Measurements from ENCODE around the gene WDR5B. TPM values are rescaled to one million over a fixed set of nuclear protein-coding genes. Genes with fewer than 3 reads are reported as not detected.

The WDR5B gene
- total and polyA plus RNA-seq, 2 of the 4 experiments (the other 2 are of a cell fraction), result 3.1 to 5.6 TPM

DNA sequence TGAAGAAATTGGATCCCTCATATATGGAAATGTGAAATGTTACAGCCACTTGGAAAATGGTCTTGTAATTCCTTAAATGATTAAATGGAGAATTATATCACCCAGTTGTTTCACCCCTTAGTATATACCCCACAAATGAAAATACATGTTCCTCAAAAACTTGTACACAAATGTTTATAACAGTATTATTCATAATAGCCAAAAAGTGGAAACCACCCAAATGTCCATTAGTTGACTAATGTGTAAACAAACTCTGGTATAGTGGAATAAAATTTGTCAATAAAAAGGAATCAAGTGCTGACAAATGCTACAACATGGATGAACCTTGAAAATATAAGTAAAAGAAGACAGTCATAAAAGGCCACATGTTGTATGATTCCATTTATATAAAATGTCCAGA, 19.4 kb downstream of the WDR5B start:
- no peaks in the 10 kb centered on the region for H3K27me3 ChIP-seq (ENCODE audit: control insufficient read depth, insufficient read depth, low read length)
- H2AK9ac ChIP-seq (replicated peaks; ENCODE audit: low read depth, low read length, poor library complexity), result no peak overlapping the region
- intact Hi-C loops (cut with micrococcal nuclease) (no loop called here), in situ Hi-C loops (cut with MboI; ENCODE audit: low sequenced_read_pairs) (loop anchor here (10.0 kb wide), 1 partner anchor 278 kb away; no protein-coding TSS in a partner anchor), dilution Hi-C loops (cut with HindIII; ENCODE audit: low sequenced_read_pairs, unreplicated experiment) (no loop called here)
- H2AFZ ChIP-seq (replicated peaks; ENCODE audit: low read length, poor library complexity), result no peak overlapping the region
- no peaks in the 10 kb centered on the region; the same call in 1 of the 2 replicates for H3K36me3 ChIP-seq (ENCODE audit: control insufficient read depth, insufficient read depth, low read length)
- POLR2A ChIA-PET (ENCODE audit: unreplicated experiment), result no interaction called here
- H3K4me2 ChIP-seq (ENCODE audit: low read depth, low read length), result no peak overlapping the region
- no peaks in the 10 kb centered on the region for H4K20me1 ChIP-seq (ENCODE audit: insufficient read depth, low read length)
- H4K91ac ChIP-seq (ENCODE audit: insufficient read depth, low read depth, low read length), result no peak overlapping the region
- H3K56ac ChIP-seq (ENCODE audit: extremely low read depth, insufficient read depth, low read length), result no peak overlapping the region
- TF ChIP-seq POLR2A (IDR thresholded peaks at IDR 0.05; ENCODE audit: low read depth, low read length) (no peak), MAZ (IDR thresholded peaks at IDR 0.05; ENCODE audit: borderline replicate concordance, low read depth, low read length) (no peak), CHD1 (IDR thresholded peaks at IDR 0.05; ENCODE audit: low read depth, low read length) (no peak), NFE2L2 (IDR thresholded peaks at IDR 0.05; ENCODE audit: low read depth, low read length) (no peak), RFX5 (IDR thresholded peaks at IDR 0.05; ENCODE audit: low read depth, low read length) (no peak)
- TF ChIP-seq, protein P1, sequence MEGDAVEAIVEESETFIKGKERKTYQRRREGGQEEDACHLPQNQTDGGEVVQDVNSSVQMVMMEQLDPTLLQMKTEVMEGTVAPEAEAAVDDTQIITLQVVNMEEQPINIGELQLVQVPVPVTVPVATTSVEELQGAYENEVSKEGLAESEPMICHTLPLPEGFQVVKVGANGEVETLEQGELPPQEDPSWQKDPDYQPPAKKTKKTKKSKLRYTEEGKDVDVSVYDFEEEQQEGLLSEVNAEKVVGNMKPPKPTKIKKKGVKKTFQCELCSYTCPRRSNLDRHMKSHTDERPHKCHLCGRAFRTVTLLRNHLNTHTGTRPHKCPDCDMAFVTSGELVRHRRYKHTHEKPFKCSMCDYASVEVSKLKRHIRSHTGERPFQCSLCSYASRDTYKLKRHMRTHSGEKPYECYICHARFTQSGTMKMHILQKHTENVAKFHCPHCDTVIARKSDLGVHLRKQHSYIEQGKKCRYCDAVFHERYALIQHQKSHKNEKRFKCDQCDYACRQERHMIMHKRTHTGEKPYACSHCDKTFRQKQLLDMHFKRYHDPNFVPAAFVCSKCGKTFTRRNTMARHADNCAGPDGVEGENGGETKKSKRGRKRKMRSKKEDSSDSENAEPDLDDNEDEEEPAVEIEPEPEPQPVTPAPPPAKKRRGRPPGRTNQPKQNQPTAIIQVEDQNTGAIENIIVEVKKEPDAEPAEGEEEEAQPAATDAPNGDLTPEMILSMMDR (conservative IDR thresholded peaks at IDR 0.05; ENCODE audit: low read depth, low read length), result no peak
- peaks cover 5% of the 10 kb centered on the region for H3K4me1 ChIP-seq (ENCODE audit: control insufficient read depth, insufficient read depth, low read length)
- no peak overlapping the region for H3K4ac ChIP-seq (ENCODE audit: low read depth, low read length)
- H3K18ac ChIP-seq (ENCODE audit: low read depth, low read length), result no peak overlapping the region
- H4K5ac ChIP-seq (ENCODE audit: low read depth, low read length), result no peak overlapping the region
- no peak for ATAC-seq (ENCODE audit: low read depth)
- no peaks in the 10 kb centered on the region for H3K9me1 ChIP-seq (ENCODE audit: insufficient read depth, low read length)
- no peak overlapping the region for H3K23ac ChIP-seq (ENCODE audit: low read depth, low read length)
- no peak overlapping the region for H3K4me3 ChIP-seq (ENCODE audit: insufficient read depth, low read depth, low read length)
- no peak overlapping the region for H3K9ac ChIP-seq (ENCODE audit: low read depth, low read length)
- H2BK15ac ChIP-seq (ENCODE audit: low read depth, low read length), result no peak overlapping the region
- H4K8ac ChIP-seq (ENCODE audit: low read depth in 2 of 2, low read length in 2 of 2), result no peak overlapping the region
- no TSS peak for BruUV-seq (replicated peaks)
- no peak overlapping the region for H3K27ac ChIP-seq (ENCODE audit: insufficient read depth, low read length)
- no peak for DNase-seq
- H3K14ac ChIP-seq (replicated peaks; ENCODE audit: low read depth, low read length), result no peak overlapping the region
- no peak overlapping the region for H2BK20ac ChIP-seq (ENCODE audit: low read depth, low read length)
- H2BK5ac ChIP-seq (ENCODE audit: low read depth, low read length, poor library complexity, severe bottlenecking), result no peak overlapping the region
- H2BK120ac ChIP-seq (ENCODE audit: low read depth, low read length), result no peak overlapping the region
- no peak overlapping the region for H2AK5ac ChIP-seq (ENCODE audit: low read depth, low read length)
- H3K9me3 ChIP-seq (ENCODE audit: control insufficient read depth, insufficient read depth, low read length), result no peaks in the 10 kb centered on the region
- H3K79me1 ChIP-seq (ENCODE audit: low read depth in 1 of 2, low read length in 2 of 2), result no peaks in the 10 kb centered on the region; a peak in 1 of 4 replicates
- CTCF ChIA-PET, result no interaction called here
